ENCODE data around the gene SP2. TPM values are rescaled to one million over a fixed set of nuclear protein-coding genes. Genes with fewer than 3 reads are reported as not detected.

SP2 gene
- polyA plus RNA-seq, 3 donors = 3.1 to 26.7 (median 6.8) TPM

DNA sequence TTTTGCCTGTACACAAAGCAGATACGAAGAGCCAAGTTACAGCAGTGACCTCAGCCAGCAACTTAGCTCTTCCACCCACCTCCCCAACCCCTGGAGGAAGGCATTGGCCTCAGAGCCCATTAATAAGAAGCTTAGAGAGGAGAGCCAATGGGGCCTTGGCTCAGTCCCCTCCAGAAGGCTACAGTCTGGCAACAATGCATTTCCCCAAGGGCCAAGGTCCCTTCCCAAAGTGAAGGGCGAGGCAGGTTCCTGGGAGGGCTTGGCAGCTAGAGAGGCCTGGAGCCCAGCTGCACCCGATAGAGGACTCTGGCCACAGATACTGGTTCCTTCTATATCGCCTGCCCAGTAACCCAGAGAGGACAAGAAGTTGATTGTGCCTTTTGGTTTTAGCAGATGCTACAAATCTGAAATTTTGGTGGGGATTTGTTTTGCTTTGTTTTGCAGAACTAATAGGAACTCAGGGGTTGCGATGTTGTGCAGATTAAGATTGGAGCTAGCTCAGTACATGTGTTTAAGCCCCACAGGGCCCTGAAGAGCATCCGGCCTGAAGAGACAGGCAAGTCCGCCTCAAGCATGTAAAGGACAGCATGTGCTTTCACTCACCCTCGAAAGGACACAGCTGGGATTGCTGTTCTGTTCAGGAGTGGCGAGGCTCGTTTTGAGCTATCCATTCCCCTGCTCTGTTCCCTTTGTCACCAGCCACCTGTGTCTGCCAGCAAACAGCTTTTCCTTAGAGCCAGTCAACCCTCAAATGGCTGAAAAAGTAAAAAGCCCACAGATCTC lies 33.4 kb downstream of the SP2 start:
- Histone ChIP-seq H3K4me1 (ENCODE audit: control insufficient read depth in 1 of 2, insufficient read depth in 2 of 2, low read length in 2 of 2) (no peaks in the 10 kb centered on the region), H3K36me3 (replicated peaks in 1 of 2; ENCODE audit: control insufficient read depth in 1 of 2, insufficient read depth in 2 of 2, low read length in 2 of 2) (peaks cover 50 to 74% of the 10 kb centered on the region in 2 donors), H3K4me2 (replicated peaks; ENCODE audit: extremely low read depth, low read length, poor library complexity, severe bottlenecking) (no peak overlapping the region), H4K20me1 (ENCODE audit: insufficient read depth, low read length) (no peaks in the 10 kb centered on the region), H3K27me3 (ENCODE audit: control insufficient read depth in 2 of 2, insufficient read depth in 2 of 2, low read length in 2 of 2) (no peaks in the 10 kb centered on the region), H3K4me3 (replicated peaks in 1 of 3; ENCODE audit: low read depth in 2 of 3, low read length in 3 of 3) (no peak overlapping the region), H2AFZ (ENCODE audit: insufficient read depth, low read depth, low read length, poor library complexity, severe bottlenecking) (no peak overlapping the region), H3K27ac (ENCODE audit: low read depth in 1 of 2, low read length in 2 of 2) (no peak overlapping the region), H3K79me2 (ENCODE audit: insufficient read depth, low read length) (no peaks in the 10 kb centered on the region), H3K9ac (ENCODE audit: insufficient read depth, low read length, poor library complexity, severe bottlenecking) (no peak overlapping the region), H3K9me3 (replicated peaks in 1 of 2; ENCODE audit: control insufficient read depth in 1 of 2, insufficient read depth in 1 of 2, low read length in 2 of 2) (no peaks in the 10 kb centered on the region)
- Mint-ChIP-seq H3K4me1 (peaks cover 3% of the 10 kb centered on the region), H3K4me3 (no peak overlapping the region), H3K27me3 (ENCODE audit: low read depth in 3 of 3) (peaks cover 0 to 2% (median 2%) of the 10 kb centered on the region in 3 donors), H3K36me3 (peaks cover 67 to 71% of the 10 kb centered on the region in 2 donors), H3K27ac (peak overlapping the region in 1 of 7 donors; percentile 26), H3K9me3 (peaks cover 0 to 2% (median 0%) of the 10 kb centered on the region in 7 donors)
- WGBS (ENCODE audit: insufficient coverage) = 87% methylated on average over 10 of the region's 10 CpGs
- TF ChIP-seq CTCF (IDR thresholded peaks at IDR 0.05) = no peak
- no peak for DNase-seq
- intact Hi-C loops (cut with micrococcal nuclease) = no loop called here

DNA sequence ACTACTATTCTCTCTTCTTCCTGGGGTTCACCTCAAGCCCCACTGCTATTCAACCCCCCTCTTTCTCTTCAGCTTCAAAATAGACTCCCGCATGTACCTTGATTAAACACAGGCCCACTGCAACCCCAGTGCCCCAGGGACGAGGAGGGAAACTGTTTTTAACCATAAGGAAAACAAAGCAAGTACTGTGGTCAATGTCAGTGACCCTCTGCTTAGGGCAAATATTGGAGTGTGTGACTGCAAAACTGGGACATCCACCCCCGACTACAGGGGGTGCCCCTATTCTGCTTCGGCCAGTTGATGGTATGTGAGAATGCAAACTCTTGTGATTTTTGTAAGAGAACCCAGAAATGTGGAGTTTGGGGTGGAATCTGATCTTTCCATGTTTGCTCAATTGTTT lies 35.8 kb downstream of the SP2 start:
- intact Hi-C loops (cut with micrococcal nuclease) = no loop called here
- peaks cover 0 to 4% (median 0%) of the 10 kb centered on the region in 3 donors for H3K27me3 Mint-ChIP-seq (ENCODE audit: low read depth in 3 of 3)
- H3K79me2 ChIP-seq (ENCODE audit: insufficient read depth, low read length) = no peaks in the 10 kb centered on the region
- no peaks in the 10 kb centered on the region for H4K20me1 ChIP-seq (ENCODE audit: insufficient read depth, low read length)
- peaks cover 3% of the 10 kb centered on the region for H3K4me1 Mint-ChIP-seq
- H3K27ac ChIP-seq (ENCODE audit: low read depth in 1 of 2, low read length in 2 of 2) = no peak overlapping the region
- no peak overlapping the region for H3K4me3 ChIP-seq (replicated peaks in 1 of 3; ENCODE audit: low read depth in 2 of 3, low read length in 3 of 3)
- H3K4me2 ChIP-seq (replicated peaks; ENCODE audit: extremely low read depth, low read length, poor library complexity, severe bottlenecking) = no peak overlapping the region
- H3K36me3 ChIP-seq (replicated peaks in 1 of 2; ENCODE audit: control insufficient read depth in 1 of 2, insufficient read depth in 2 of 2, low read length in 2 of 2) = peaks cover 29 to 49% of the 10 kb centered on the region in 2 donors
- H3K9me3 ChIP-seq (replicated peaks in 1 of 2; ENCODE audit: control insufficient read depth in 1 of 2, insufficient read depth in 1 of 2, low read length in 2 of 2) = no peaks in the 10 kb centered on the region
- DNase-seq = no peak
- no peak overlapping the region for H3K27ac Mint-ChIP-seq
- H3K9me3 Mint-ChIP-seq = peaks cover 0 to 2% (median 0%) of the 10 kb centered on the region in 7 donors
- H3K4me3 Mint-ChIP-seq = no peak overlapping the region
- H3K9ac ChIP-seq (ENCODE audit: insufficient read depth, low read length, poor library complexity, severe bottlenecking) = no peak overlapping the region
- 94% methylated on average over 3 of the region's 4 CpGs for WGBS (ENCODE audit: insufficient coverage)
- no peak overlapping the region for H2AFZ ChIP-seq (ENCODE audit: insufficient read depth, low read depth, low read length, poor library complexity, severe bottlenecking)
- H3K27me3 ChIP-seq (ENCODE audit: control insufficient read depth in 2 of 2, insufficient read depth in 2 of 2, low read length in 2 of 2) = no peaks in the 10 kb centered on the region
- TF ChIP-seq CTCF (IDR thresholded peaks at IDR 0.05) = no peak
- H3K36me3 Mint-ChIP-seq = peaks cover 45 to 47% of the 10 kb centered on the region in 2 donors
- H3K4me1 ChIP-seq (ENCODE audit: control insufficient read depth in 1 of 2, insufficient read depth in 2 of 2, low read length in 2 of 2) = no peaks in the 10 kb centered on the region
